MM.1S (cell line): ENCODE data around the gene IL27RA.

Experiments
- DNase-seq: peaks from one replicate; pipeline ENCODE4 v3.0.0-alpha.2; 2015
- H2AFZ ChIP-seq: fragments of 300-600 bp; sonication (generic); 2 replicates; pipeline ENCODE4 v1.6.0; 2016; ENCODE audit warnings: antibody characterized with exemption, low read length
- H3F3A ChIP-seq: fragments of 300-600 bp; sonication (generic); 2 replicates; pipeline ENCODE4 v1.6.1; 2016; ENCODE audit warnings: mild to moderate bottlenecking, antibody characterized with exemption, low read length, moderate library complexity, mixed read lengths; ENCODE audit not compliant: insufficient read depth
- H3K27ac ChIP-seq: fragments of 300-600 bp; sonication (generic); 2 replicates; pipeline ENCODE4 v1.5.1; 2016; ENCODE audit warnings: mild to moderate bottlenecking, low read length
- H3K27me3 ChIP-seq: fragments of 300-600 bp; sonication (generic); replicated peaks from 2 replicates; pipeline ENCODE4 v1.6.0; 2016; ENCODE audit warnings: low read length; ENCODE audit not compliant: insufficient read depth
- H3K36me3 ChIP-seq: fragments of 300-600 bp; sonication (generic); replicated peaks from 2 replicates; pipeline ENCODE4 v1.6.1; 2016; ENCODE audit warnings: mild to moderate bottlenecking, low read length, mixed read lengths; ENCODE audit not compliant: insufficient read depth
- H3K4me1 ChIP-seq: fragments of 300-600 bp; sonication (generic); 2 replicates; pipeline ENCODE4 v1.6.1; 2016; ENCODE audit warnings: low read length, mixed read lengths
- H3K4me2 ChIP-seq: fragments of 300-600 bp; sonication (generic); 2 replicates; pipeline ENCODE4 v1.6.0; 2016; ENCODE audit warnings: low read depth, low read length
- H3K4me3 ChIP-seq: fragments of 300-600 bp; sonication (generic); 2 replicates; pipeline ENCODE4 v1.5.1; 2016; ENCODE audit warnings: low read length, mixed read lengths
- H3K79me2 ChIP-seq: fragments of 300-600 bp; sonication (generic); 2 replicates; pipeline ENCODE4 v1.6.1; 2016; ENCODE audit warnings: mixed run types, low read length, mixed read lengths
- H3K9ac ChIP-seq: fragments of 300-600 bp; sonication (generic); 2 replicates; pipeline ENCODE4 v1.6.1; 2016; ENCODE audit warnings: low read length, mixed read lengths
- H3K9me2 ChIP-seq: fragments of 300-600 bp; sonication (generic); replicated peaks from 2 replicates; pipeline ENCODE4 v1.6.1; 2016; ENCODE audit warnings: mild to moderate bottlenecking, low read length, mixed read lengths; ENCODE audit not compliant: insufficient read depth
- H3K9me3 ChIP-seq: fragments of 300-600 bp; sonication (generic); replicated peaks from 2 replicates; pipeline ENCODE4 v1.6.1; 2016; ENCODE audit warnings: mild to moderate bottlenecking, low read length, mixed read lengths; ENCODE audit not compliant: insufficient read depth
- H4K20me1 ChIP-seq: fragments of 300-600 bp; sonication (generic); 2 replicates; pipeline ENCODE4 v1.6.1; 2016; ENCODE audit warnings: mild to moderate bottlenecking, low read length, moderate library complexity, mixed read lengths; ENCODE audit not compliant: insufficient read depth
- CTCF ChIP-seq: fragments of 300-600 bp; sonication (generic); IDR thresholded peaks from 2 replicates; pipeline ENCODE4 v1.5.1; 2016; ENCODE audit warnings: antibody characterized with exemption, low read length, mixed read lengths
- EZH2 ChIP-seq: fragments of 300-600 bp; sonication (generic); optimal IDR thresholded peaks from 2 replicates; pipeline ENCODE3; 2017; ENCODE audit warnings: low read depth, mild to moderate bottlenecking, antibody characterized with exemption, low read length, mixed read lengths
- EZH2phosphoT487 ChIP-seq: fragments of 300-600 bp; sonication (generic); IDR thresholded peaks from 2 replicates; pipeline ENCODE4 v1.6.1; 2018; ENCODE audit warnings: antibody characterized with exemption, low read length

Gene IL27RA

GRCh38 chr19:13989487-13989886 lies 42.1 kb upstream of the IL27RA start:
- Histone ChIP-seq H3K9ac (no peak overlapping the region), H3K4me2 (no peak overlapping the region), H3K4me1 (peaks cover 22% of the 10 kb centered on the region)

GRCh38 chr19:13990085-13990484 lies 41.5 kb upstream of the IL27RA start:
- no peak overlapping the region for H3K27ac ChIP-seq

More at GRCh38 chr19:13989487-13989886, 42.1 kb upstream of the IL27RA start:
- H3K27me3 ChIP-seq = no peaks in the 10 kb centered on the region
- no peak for DNase-seq
- H3K27ac ChIP-seq = no peak overlapping the region
- no peaks in the 10 kb centered on the region for H4K20me1 ChIP-seq
- no peaks in the 10 kb centered on the region for H3K9me3 ChIP-seq
- H3K4me3 ChIP-seq = no peak overlapping the region
- H2AFZ ChIP-seq = no peak overlapping the region
- TF ChIP-seq EZH2 (no peak), EZH2phosphoT487 (no peak), CTCF (no peak)
- peaks cover 18% of the 10 kb centered on the region for H3F3A ChIP-seq
- no peaks in the 10 kb centered on the region for H3K9me2 ChIP-seq
- no peaks in the 10 kb centered on the region for H3K79me2 ChIP-seq
- no peaks in the 10 kb centered on the region for H3K36me3 ChIP-seq

GRCh38 chr19:13992025-13992424 lies 39.5 kb upstream of the IL27RA start:
- Histone ChIP-seq H3K27ac (no peak overlapping the region), H3K4me1 (peaks cover 7% of the 10 kb centered on the region), H3K9ac (no peak overlapping the region), H3K36me3 (no peaks in the 10 kb centered on the region), H3K79me2 (no peaks in the 10 kb centered on the region), H3F3A (0 out of 2 replicates have a peak, but pooled peaks cover under 1% of the 10 kb centered on the region), H3K9me2 (no peaks in the 10 kb centered on the region), H3K4me2 (no peak overlapping the region), H3K9me3 (no peaks in the 10 kb centered on the region), H3K4me3 (no peak overlapping the region), H4K20me1 (no peaks in the 10 kb centered on the region), H2AFZ (no peak overlapping the region), H3K27me3 (no peaks in the 10 kb centered on the region)
- TF ChIP-seq EZH2 (no peak), EZH2phosphoT487 (no peak), CTCF (no peak)
- DNase-seq = no peak

More at GRCh38 chr19:13990085-13990484, 41.5 kb upstream of the IL27RA start:
- no peak for TF ChIP-seq EZH2
- TF ChIP-seq CTCF = no peak
- TF ChIP-seq EZH2phosphoT487 = no peak
- Histone ChIP-seq H2AFZ (no peak overlapping the region), H3F3A (peaks cover 18% of the 10 kb centered on the region), H4K20me1 (no peaks in the 10 kb centered on the region), H3K4me2 (no peak overlapping the region), H3K9me2 (no peaks in the 10 kb centered on the region), H3K9me3 (no peaks in the 10 kb centered on the region), H3K27me3 (no peaks in the 10 kb centered on the region), H3K4me1 (peaks cover 22% of the 10 kb centered on the region), H3K36me3 (no peaks in the 10 kb centered on the region), H3K4me3 (no peak overlapping the region), H3K79me2 (no peaks in the 10 kb centered on the region), H3K9ac (no peak overlapping the region)
- DNase-seq = no peak
